Activated T-helper 2 cell treated with anti-CD3 and anti-CD28 coated beads, Interferon-gamma antibody, Interleukin-2, Interleukin-4, amounts not matched to agents 10 μg/mL and 5 μg/mL and 100 μg/mL, durations not matched to agents 14 hours and 24 hours and 36 hours (primary cell): ENCODE measurements around the gene CMTM3. TPM values are rescaled to one million over a fixed set of nuclear protein-coding genes. Genes with fewer than 3 reads are reported as not detected.
"Not testable (repeated sequence)": the region's sequence is repeated elsewhere in the genome, so short reads cannot be mapped to it uniquely, and the experiment has no call there.

Source experiments
- DNase-seq: peaks from one replicate; pipeline ENCODE4 v3.0.0; 2021; ENCODE audit warnings: low spot score
- H3K27ac Mint-ChIP-seq: one replicate; pipeline ENCODE4 v1.8.0; 2021; ENCODE audit warnings: mixed read lengths
- H3K27me3 Mint-ChIP-seq: one replicate; pipeline ENCODE4 v1.8.0; 2021; ENCODE audit warnings: low read depth, mixed read lengths
- H3K36me3 Mint-ChIP-seq: one replicate; pipeline ENCODE4 v1.8.0; 2021; ENCODE audit warnings: low read depth, mixed read lengths
- H3K4me1 Mint-ChIP-seq: one replicate; pipeline ENCODE4 v1.8.0; 2021; ENCODE audit warnings: low read depth, mixed read lengths
- H3K4me3 Mint-ChIP-seq: one replicate; pipeline ENCODE4 v1.8.0; 2021; ENCODE audit warnings: low read depth, mild to moderate bottlenecking, moderate library complexity, mixed read lengths
- H3K9me3 Mint-ChIP-seq: one replicate; pipeline ENCODE4 v1.8.0; 2021; ENCODE audit warnings: mixed read lengths
- intact Hi-C: fragments of 100-400 bp; cut with micrococcal nuclease; formaldehyde crosslinking; loops from one replicate; pipeline ENCODE4 v1.15.1; 2023
- total RNA-seq: library from RNA; stranded (reverse); gene quantifications from 2 replicates; pipeline ENCODE4 v1.2.3, GENCODE V29; 2022

CMTM3 gene
- total RNA-seq, 1 donor from 2014 or later = 96.4 TPM

DNA sequence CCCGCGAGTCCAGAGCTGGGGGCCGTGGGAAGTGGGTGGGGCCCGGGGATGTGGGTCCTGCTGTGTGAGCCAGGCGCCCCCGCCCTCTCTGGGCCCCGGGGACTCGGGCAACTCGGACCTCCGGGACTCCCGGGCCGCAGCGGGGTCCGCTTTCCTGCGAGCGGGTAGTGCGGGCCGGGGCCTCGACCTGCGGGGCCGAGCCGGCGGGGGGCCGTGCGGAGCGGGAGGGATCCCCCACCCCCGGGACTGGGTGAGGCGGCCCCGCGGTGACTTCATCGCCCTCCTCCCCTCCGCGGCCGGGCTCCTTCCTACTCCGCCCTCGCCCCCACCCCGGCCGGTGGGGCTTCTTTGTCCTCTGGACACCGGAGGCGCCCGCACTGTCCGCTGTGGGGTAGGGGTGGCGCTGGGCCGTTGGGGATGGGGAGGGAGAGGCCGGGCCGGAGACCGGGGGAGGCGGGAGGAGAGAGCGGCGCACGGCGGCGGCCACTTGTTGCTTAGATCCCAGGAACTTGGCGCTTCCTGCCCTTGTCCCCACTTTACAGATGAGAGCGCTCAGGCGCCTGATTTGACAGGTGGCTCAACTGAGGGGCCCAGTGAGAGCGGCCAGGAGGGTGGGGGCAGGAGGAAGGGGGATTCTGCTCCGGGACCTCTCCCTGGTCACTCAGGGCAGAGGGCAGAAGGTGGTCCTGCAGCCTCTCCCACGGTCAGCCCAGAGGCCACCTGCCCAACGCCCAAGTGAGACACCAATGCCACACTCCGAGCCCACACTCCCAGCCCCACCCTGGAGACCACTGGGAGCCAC, 874 bp downstream of the CMTM3 start:
- H3K9me3 Mint-ChIP-seq = peaks cover 8% of the 10 kb centered on the region

DNA sequence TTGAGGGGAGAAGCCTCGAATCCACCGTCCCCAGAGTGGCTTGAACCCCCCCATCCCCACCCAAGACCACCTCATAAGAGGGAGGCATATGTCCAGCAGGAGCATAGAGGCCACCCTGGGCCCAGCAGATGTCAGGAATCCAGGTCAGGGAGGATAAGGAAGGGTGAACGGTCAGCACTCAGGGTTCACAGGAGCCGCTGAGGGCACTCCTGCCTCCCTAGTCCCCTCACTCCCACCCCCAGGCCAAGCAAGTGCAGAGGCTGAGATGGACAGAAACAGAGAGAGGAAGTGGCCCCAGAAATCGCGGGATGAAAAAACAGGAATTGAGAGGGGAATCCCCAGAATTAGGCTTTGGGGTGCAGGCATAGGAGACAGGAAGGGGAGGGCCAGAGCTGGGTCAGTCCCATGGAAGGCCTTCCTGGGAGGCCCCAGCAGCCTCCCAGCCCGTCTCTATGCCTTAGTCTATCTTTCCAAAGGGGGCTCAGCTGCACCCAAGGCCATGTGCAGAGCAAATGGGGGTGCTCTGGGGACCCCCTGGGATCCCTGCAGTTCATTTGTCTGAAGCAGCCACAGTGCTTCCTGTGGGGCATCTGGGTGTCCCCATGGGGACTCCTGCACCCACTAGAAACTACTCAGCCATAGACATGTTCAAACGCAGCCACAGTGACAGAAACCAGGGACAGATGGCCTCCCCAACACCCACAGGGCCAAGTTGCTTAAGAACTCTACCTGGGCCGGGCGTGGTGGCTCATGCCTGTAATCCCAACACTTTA, 1.7 kb downstream of the CMTM3 start:
- H3K4me3 Mint-ChIP-seq = peak overlapping the region; percentile 87
- peaks cover 32% of the 10 kb centered on the region for H3K4me1 Mint-ChIP-seq
- intact Hi-C loops = loop anchor here (1.0 to 5.0 kb wide), 4 partner anchors 54 to 266 kb away; partner anchors contain the start of genes CKLF and CMTM4
- H3K9me3 Mint-ChIP-seq = peaks cover under 1% of the 10 kb centered on the region
- H3K36me3 Mint-ChIP-seq = peaks cover 45% of the 10 kb centered on the region
- H3K27me3 Mint-ChIP-seq = no peaks in the 10 kb centered on the region
- DNase-seq = no peak
- H3K27ac Mint-ChIP-seq = peak overlapping the region; percentile 85

More for the DNA sequence above, 874 bp downstream of the CMTM3 start:
- H3K4me1 Mint-ChIP-seq = peaks cover 35% of the 10 kb centered on the region
- H3K4me3 Mint-ChIP-seq = peak overlapping the region; percentile 87
- H3K27me3 Mint-ChIP-seq = no peaks in the 10 kb centered on the region
- DNase-seq = no peak
- intact Hi-C loops = loop anchor here (1.0 to 5.0 kb wide), 4 partner anchors 53 to 267 kb away; partner anchors contain the start of genes CKLF and CMTM4
- H3K36me3 Mint-ChIP-seq = peaks cover 46% of the 10 kb centered on the region
- H3K27ac Mint-ChIP-seq = peak overlapping the region; percentile 85

DNA sequence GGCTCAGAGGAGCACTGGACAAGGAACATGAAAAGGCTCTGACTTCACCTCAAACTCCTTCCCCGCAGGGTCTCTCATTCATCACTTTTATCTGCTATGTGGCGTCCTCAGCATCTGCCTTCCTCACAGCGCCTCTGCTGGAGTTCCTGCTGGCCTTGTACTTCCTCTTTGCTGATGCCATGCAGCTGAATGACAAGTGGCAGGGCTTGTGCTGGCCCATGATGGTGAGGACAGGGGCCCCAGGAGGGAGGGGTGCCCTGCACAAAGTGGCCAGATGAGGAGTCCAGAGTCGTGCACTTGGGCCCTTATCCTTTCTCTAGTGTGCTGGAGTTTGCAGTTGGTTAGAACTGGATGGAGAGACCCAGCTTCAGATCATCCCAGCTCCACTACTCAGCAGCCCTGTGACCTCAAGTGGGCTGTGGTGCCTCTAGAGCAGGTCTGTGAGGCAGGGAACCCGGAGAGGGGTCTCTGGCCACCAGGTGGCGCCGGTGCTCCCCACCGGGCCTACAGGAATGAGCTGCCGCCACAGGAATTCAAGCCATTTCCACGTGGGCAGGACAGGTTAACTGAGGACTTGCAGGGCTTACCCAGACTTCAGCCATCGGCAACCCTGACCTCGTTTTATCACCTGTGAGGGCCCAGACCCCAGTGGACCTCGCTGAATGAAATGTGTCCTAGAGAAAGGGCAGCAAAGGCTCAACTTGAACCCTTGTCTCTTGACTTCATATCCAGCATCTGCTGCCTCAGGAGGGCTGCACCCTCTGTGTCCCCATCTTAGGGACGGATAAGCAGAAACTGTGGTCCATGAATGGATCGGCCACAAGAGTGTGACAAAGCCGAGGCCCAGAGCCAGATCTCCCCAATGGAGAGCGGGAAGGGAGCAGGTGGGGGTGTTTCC, 4.0 kb downstream of the CMTM3 start:
- no peaks in the 10 kb centered on the region for H3K27me3 Mint-ChIP-seq
- H3K36me3 Mint-ChIP-seq = peaks cover 60% of the 10 kb centered on the region
- intact Hi-C loops = loop anchor here (5.0 kb wide), 3 partner anchors 89 to 264 kb away; partner anchors contain the start of gene CMTM4
- H3K9me3 Mint-ChIP-seq = no peaks in the 10 kb centered on the region
- H3K4me3 Mint-ChIP-seq = peak overlapping the region; percentile 57
- peak overlapping the region; percentile 68 for H3K27ac Mint-ChIP-seq
- DNase-seq = peak; percentile 72
- peaks cover 27% of the 10 kb centered on the region for H3K4me1 Mint-ChIP-seq

DNA sequence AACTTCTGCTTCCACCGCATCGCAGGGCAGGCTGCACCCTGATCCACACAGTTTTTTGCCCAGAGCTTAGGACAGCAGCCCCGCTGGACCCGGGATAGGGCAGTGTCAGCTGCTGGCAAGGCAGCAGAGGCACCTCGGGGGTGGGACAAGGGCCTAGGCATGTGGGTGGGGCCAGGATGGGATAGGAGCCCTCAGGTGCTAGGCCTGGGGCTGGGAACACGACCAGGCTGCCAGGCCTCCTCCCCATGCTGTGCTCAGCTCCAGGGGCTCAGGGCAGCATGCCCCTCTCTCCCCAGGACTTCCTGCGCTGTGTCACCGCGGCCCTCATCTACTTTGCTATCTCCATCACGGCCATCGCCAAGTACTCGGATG, 4.6 kb downstream of the CMTM3 start:
- peaks cover 22% of the 10 kb centered on the region for H3K4me1 Mint-ChIP-seq
- no peaks in the 10 kb centered on the region for H3K9me3 Mint-ChIP-seq
- H3K27me3 Mint-ChIP-seq = no peaks in the 10 kb centered on the region
- peaks cover 60% of the 10 kb centered on the region for H3K36me3 Mint-ChIP-seq
- H3K27ac Mint-ChIP-seq = no peak overlapping the region
- H3K4me3 Mint-ChIP-seq = no peak overlapping the region
- intact Hi-C loops = loop anchor here (5.0 kb wide), 3 partner anchors 88 to 263 kb away; partner anchors contain the start of gene CMTM4
- DNase-seq = no peak

DNA sequence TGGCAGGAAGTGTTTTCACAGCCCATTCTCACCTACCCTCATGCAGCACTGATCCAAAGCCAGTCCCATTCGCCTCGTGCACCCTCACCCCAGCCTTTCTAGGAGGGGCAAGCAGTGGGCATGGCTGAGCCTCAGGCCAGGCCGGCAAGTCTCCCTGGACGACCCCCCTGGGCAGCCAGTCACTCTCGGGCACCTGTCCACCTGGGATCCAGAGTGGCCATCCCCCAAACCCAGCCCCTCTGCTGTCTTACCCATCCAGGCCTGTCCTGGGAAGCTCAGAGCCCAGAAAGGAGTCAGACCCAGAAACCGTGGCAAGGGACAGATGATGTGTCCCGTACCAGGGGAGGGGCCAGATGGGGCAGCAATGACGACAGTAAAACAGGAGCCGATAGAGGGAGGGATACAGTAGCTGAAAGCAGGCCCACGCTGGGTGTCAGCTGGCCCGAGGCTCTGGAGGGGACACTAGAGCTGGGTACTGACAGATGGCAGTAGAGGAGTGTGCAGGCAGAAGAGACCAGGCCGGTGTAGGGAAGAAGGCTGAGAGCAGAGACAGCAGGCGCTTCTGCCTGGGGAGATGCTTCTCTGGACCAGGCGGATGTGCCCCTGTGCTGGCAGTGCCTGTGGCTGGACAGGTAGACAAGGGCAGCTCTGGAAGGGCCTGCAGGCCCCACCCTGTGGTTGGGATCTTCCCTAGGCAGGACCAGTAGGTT, 5.8 kb downstream of the CMTM3 start:
- Mint-ChIP-seq H3K36me3 (peaks cover 65% of the 10 kb centered on the region), H3K27ac (no peak overlapping the region), H3K27me3 (no peaks in the 10 kb centered on the region), H3K4me3 (no peak overlapping the region), H3K9me3 (no peaks in the 10 kb centered on the region), H3K4me1 (peaks cover 22% of the 10 kb centered on the region)
- DNase-seq = no peak
- intact Hi-C loops = no loop called here

DNA sequence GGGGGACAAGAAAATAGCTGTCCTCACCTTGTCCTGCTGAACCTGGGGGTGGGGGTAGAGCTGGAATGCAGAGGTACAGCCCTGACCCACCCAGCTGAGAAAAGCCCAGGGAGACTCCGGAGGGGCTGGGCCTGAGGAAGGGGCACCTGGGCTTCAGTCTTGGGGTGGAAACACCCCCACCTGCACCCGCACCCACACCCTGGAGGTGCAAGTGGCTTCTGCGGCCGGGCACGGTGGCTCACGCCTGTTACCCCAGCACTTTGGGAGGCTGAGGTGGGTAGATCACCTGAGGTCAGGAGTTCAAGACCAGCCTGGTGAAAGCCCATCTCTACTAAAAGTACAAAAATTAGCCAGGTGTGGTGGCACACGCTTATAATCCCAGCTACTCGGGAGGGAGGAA, 7.4 kb downstream of the CMTM3 start:
- H3K9me3 Mint-ChIP-seq, H3K27ac Mint-ChIP-seq, intact Hi-C loops, H3K27me3 Mint-ChIP-seq, H3K4me3 Mint-ChIP-seq, DNase-seq: not testable (repeated sequence)
- Mint-ChIP-seq H3K4me1 (peaks cover 14% of the 10 kb centered on the region), H3K36me3 (peaks cover 59% of the 10 kb centered on the region)

DNA sequence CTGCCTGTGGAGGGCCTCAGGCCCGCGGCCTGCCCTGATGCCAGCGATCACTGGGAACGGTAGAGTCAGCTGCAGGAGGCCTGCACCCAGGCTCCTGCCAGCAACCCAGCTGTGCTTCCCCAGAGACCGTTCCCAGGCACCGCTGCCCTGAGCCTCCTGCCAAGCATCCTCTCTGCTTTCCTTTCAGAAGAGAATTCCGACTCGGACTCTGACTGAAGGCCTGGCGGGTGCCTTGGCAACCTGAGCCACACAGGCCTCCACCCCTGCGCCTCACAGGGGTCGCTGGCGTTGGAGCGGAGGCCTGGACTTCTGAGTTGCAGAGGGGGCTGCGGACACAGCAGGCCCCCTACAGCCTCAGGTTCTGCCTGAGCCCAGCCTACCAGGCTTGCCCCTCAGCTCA, 7.9 kb downstream of the CMTM3 start:
- DNase-seq = no peak
- peaks cover 14% of the 10 kb centered on the region for H3K4me1 Mint-ChIP-seq
- peaks cover 54% of the 10 kb centered on the region for H3K36me3 Mint-ChIP-seq
- H3K27me3 Mint-ChIP-seq = no peaks in the 10 kb centered on the region
- H3K9me3 Mint-ChIP-seq = no peaks in the 10 kb centered on the region
- H3K4me3 Mint-ChIP-seq = no peak overlapping the region
- intact Hi-C loops = no loop called here
- H3K27ac Mint-ChIP-seq = no peak overlapping the region

DNA sequence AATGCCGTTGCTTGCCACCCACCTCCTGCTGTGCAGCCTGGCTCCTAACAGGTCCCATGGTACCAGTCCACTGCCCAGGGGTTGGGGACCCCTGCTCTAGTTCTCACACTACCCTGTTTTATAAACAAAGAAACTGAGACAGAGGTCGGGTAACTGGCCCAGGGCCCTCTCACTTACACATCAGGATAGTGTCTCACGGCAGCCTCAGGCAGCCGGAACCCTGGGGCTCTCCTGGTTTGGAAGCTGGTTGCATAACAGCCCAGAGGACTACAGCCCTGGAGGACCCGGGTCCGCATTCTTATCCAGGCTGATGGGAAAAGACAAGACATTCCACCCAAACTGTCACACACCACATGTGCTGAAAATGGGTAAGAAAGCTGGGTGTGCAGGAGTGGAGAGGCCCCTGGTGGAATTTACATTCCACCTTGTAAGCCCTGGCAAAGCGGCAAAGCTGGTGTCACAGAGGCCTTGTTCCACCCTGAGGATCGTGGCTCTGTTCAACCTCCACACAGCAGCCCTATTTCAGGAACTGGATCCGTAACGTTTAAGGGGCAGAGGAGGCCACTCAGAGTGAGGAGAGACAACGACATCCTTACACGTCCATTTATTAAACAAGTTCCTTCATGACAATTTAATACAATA, 9.8 kb downstream of the CMTM3 start:
- intact Hi-C loops = no loop called here
- Mint-ChIP-seq H3K9me3 (no peaks in the 10 kb centered on the region), H3K4me3 (no peak overlapping the region), H3K27ac (no peak overlapping the region), H3K27me3 (no peaks in the 10 kb centered on the region), H3K36me3 (peaks cover 37% of the 10 kb centered on the region), H3K4me1 (no peaks in the 10 kb centered on the region)
- no peak for DNase-seq

DNA sequence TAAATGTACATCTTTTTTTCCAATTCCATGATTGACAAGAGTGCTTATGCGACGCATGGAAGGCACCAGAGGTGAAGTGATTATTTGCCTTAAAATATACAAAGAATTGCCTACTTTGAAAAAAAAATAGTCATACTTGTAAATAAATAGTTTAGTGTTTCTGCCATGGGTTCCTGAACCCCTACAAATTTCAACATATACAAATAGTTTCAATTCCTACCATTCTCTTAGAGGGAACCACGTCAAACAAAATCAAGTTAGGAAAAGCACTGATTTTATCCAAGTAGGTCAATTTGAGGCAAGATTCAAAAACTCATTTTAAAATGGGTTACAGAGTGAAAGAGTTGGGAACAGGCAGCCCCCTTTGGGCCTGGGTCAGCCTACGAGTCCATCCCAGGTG, 11.7 kb downstream of the CMTM3 start:
- peaks cover 3% of the 10 kb centered on the region for H3K4me1 Mint-ChIP-seq
- no peak overlapping the region for H3K4me3 Mint-ChIP-seq
- peaks cover 20% of the 10 kb centered on the region for H3K36me3 Mint-ChIP-seq
- intact Hi-C loops = no loop called here
- DNase-seq = no peak
- no peaks in the 10 kb centered on the region for H3K27me3 Mint-ChIP-seq
- H3K9me3 Mint-ChIP-seq = no peaks in the 10 kb centered on the region
- H3K27ac Mint-ChIP-seq = no peak overlapping the region

DNA sequence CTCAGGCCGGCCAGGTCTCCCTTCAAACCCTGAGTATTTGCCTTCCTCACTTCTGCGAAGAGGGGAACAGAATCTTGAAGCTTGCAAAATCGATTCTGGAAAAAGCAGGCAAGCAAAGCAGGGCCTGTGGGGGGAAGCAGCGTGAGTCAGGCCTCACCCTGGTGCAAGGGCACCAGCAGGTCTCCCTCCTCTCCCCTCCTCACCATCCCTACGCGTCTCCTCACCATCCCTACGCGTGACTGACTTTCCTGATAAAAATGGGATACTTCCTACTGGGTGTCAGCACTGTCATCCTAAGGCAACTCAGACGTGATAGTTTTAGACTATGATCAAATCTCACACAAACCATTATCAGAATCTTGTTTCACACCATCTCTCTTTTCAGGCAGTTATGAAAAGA, 12.1 kb downstream of the CMTM3 start:
- H3K4me1 Mint-ChIP-seq = peaks cover 3% of the 10 kb centered on the region
- intact Hi-C loops = no loop called here
- H3K4me3 Mint-ChIP-seq = no peak overlapping the region
- H3K27me3 Mint-ChIP-seq = no peaks in the 10 kb centered on the region
- no peak overlapping the region for H3K27ac Mint-ChIP-seq
- no peak for DNase-seq
- H3K36me3 Mint-ChIP-seq = peaks cover 16% of the 10 kb centered on the region
- H3K9me3 Mint-ChIP-seq = no peaks in the 10 kb centered on the region

DNA sequence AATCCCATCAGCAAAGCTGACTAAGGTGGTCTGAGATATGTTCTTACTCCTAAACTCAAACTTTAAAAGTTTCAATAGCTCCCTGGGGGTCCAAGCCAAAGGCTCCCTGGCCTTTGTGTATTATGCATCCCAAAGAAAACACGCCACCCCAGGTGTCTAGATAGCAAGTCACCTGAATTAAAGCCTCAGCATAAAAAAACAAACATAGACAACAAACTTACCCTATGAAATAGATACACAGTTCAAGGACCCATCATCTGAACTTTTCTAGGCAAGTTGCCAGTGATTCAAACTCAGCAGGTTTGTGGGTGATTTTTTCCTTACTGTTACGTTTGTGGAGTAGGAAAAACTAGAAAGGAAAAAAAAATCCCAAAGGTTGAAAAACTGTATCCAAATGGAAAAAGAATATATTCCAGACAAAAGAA, 12.5 kb downstream of the CMTM3 start:
- peaks cover 14% of the 10 kb centered on the region for H3K36me3 Mint-ChIP-seq
- H3K27ac Mint-ChIP-seq = no peak overlapping the region
- no peak overlapping the region for H3K4me3 Mint-ChIP-seq
- DNase-seq = no peak
- no peaks in the 10 kb centered on the region for H3K27me3 Mint-ChIP-seq
- H3K9me3 Mint-ChIP-seq = no peaks in the 10 kb centered on the region
- peaks cover 3% of the 10 kb centered on the region for H3K4me1 Mint-ChIP-seq
- intact Hi-C loops = no loop called here
